Heart right ventricle (tissue), 16 donors: ENCODE measurements around the gene PLEKHA7. TPM values are rescaled to one million over a fixed set of nuclear protein-coding genes. Genes with fewer than 3 reads are reported as not detected.
A peak's percentile ranks its signal among the peaks of the same experiment; 100 is the strongest.

Source experiments
- ATAC-seq, 8 donors: fragments of 200-7000 bp; cut with Tn5 transposase; one replicate each; pipeline ENCODE4 v1.9.1; 2020; ENCODE audit warnings: mild to moderate bottlenecking in 8 of 8, moderate library complexity in 8 of 8, moderate number of reproducible peaks in 1 of 8
- DNase-seq, 2 donors: peaks; one replicate each; pipeline ENCODE4 v3.0.0-alpha.2; 2020
- H3K27ac ChIP-seq, 10 donors: fragments of 200-600 bp; sonication (generic) in 2 of 10; one replicate each; pipeline versions ENCODE4 v1.5.0 to v1.8.0; 2020 to 2022; ENCODE audit warnings: mild to moderate bottlenecking in 3 of 10
- H3K27me3 ChIP-seq, 7 donors: fragments of 200-600 bp; one replicate each; pipeline ENCODE4 v1.8.0; 2021 to 2022; ENCODE audit warnings: mild to moderate bottlenecking in 2 of 7
- H3K36me3 ChIP-seq, 9 donors: fragments of 200-600 bp; sonication (generic) in 1 of 9; one replicate each; pipeline versions ENCODE4 v1.5.0 to v1.8.0; 2020 to 2022; ENCODE audit warnings: mild to moderate bottlenecking in 2 of 9
- H3K4me1 ChIP-seq, 9 donors: fragments of 200-600 bp; sonication (generic) in 1 of 9; one replicate each; pipeline versions ENCODE4 v1.5.0 to v1.8.0; 2020 to 2022; ENCODE audit warnings: mild to moderate bottlenecking in 4 of 9
- H3K4me3 ChIP-seq, 10 donors: fragments of 200-600 bp; sonication (generic) in 2 of 10; one replicate each; pipeline versions ENCODE4 v1.5.0 to v1.8.0; 2020 to 2022; ENCODE audit warnings: mild to moderate bottlenecking in 7 of 10, moderate library complexity in 2 of 10
- H3K9me3 ChIP-seq, 11 donors: fragments of 200-600 bp in 10 of 11; sonication (generic) in 2 of 11; one replicate each; pipeline versions ENCODE4 v1.5.0 to v1.8.0; 2013 to 2022; ENCODE audit warnings: mild to moderate bottlenecking in 2 of 11, control low read depth in 1 of 11, moderate library complexity in 1 of 11
- CTCF ChIP-seq, 9 donors: fragments of 200-600 bp; sonication (generic) in 2 of 9; IDR thresholded peaks; one replicate each; pipeline versions ENCODE4 v1.5.0 to v1.8.0; 2021 to 2022; ENCODE audit warnings: antibody characterized with exemption in 9 of 9, mild to moderate bottlenecking in 5 of 9, moderate library complexity in 1 of 9
- WGBS, 2 donors: extraction: QIAGEN DNeasy Blood & Tissue Kit; methylation state at CpG; one replicate each; pipeline ENCODE4 v1.1.7; 2013; ENCODE audit warnings: inconsistent platforms in 1 of 2; 5-methylcytosine and 5-hydroxymethylcytosine counted together
- intact Hi-C, 10 donors: fragments of 100-400 bp; cut with DNase I; formaldehyde crosslinking; loops; one replicate each; pipeline versions ENCODE4 v1.11.1 to v1.14.2; 2022
- polyA plus RNA-seq, 2 donors: library from polyadenylated mRNA; stranded (reverse); fragments of 200-250 nt; gene quantifications; one replicate each; pipeline ENCODE4 v1.2.3, GENCODE V29; 2013
- total RNA-seq, 10 donors: library from RNA; stranded (reverse); fragmentation: NEBNext Ultra II Directional in 3 of 10; extraction: Animal tissue kit (Norgen Biotek cat#: 25700) in 3 of 10; gene quantifications; one replicate each; pipeline versions ENCODE4 v1.2.1 to v1.2.4, GENCODE V29; 2021 to 2023
- donor health status: Arrhythmogenic right ventricular cardiomyopathy.
- donor health status: ischemic (EF 13 %, LVEDD 7.1; RV severe dilation, severe dysfunction).
- donor health status: healthy with polysubstance abuse.
- donor health status: DM: no; HTN: yes; CAD: no.
- donor health status: DM: no; HTN: no; CAD: no.
- donor health status: ischemic (EF 25% LVEDD 6.9; RV normal size, moderate dysfunction).
- donor health status: ischemic (EF 25% LVEDD 5.7; RV mildly dilated, moderate dysfunction).
- donor health status: healthy.
- donor health status: DM: yes; HTN: yes; CAD: no.
- donor health status: Ischemic cardiomyopathy.
- donor health status: ischemic (EF 35%, LVEDD 5.7; RV mildly dilated, moderate dysfunction).
- donor health status: nonischemic (EF 11% LVEDD 7.7; RV severe dilation, severe dysfunction).
- donor health status: DM: yes; HTN: yes; CAD: no.
- donor health status: PGD.
- donor health status: ischemic (EF 29% LVEDD 5.4; RV normal size, mild dysfunction).
- donor health status: nonischemic (EF 23%, LVEDD 6.1; RV moderate dilation, normal function).

Gene PLEKHA7
- total and polyA plus RNA-seq, 12 donors: 15.3 to 46.9 (median 24.0) TPM

DNA sequence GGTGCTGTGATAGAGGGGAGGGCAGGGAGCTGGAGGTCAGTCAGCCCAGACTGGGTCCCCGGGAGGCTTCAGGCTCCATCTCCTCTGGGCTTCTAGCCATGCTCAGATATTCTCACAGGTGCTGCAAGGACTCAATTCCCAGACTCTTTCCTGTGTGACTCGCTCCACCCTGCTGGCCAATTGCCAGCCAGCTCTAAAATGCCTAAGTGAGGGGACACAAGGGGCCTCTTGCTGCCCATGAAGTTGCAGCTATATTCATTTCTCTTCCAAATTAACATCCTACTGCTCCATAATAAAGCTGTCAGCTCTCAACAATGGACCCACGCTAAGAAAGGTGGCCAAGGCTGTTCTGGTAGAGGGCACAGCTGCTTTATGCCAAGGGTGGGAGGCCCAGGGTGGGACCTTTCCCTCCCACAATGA lies 101.5 kb downstream of the PLEKHA7 start:
- no peak for TF ChIP-seq CTCF (IDR thresholded peaks at IDR 0.05)
- no peaks in the 10 kb centered on the region for H3K27me3 ChIP-seq
- WGBS, 2 donors: 34% methylated on average over 3 of the region's 3 CpGs
- H3K36me3 ChIP-seq: no peaks in the 10 kb centered on the region
- no peaks in the 10 kb centered on the region for H3K9me3 ChIP-seq
- no peak overlapping the region for H3K4me3 ChIP-seq
- intact Hi-C loops: no loop called here
- H3K4me1 ChIP-seq: peaks cover 0 to 44% (median 19%) of the 10 kb centered on the region in 9 donors
- peak in 1 of 8 donors; percentile 29 for ATAC-seq
- DNase-seq: no peak
- H3K27ac ChIP-seq: no peak overlapping the region

DNA sequence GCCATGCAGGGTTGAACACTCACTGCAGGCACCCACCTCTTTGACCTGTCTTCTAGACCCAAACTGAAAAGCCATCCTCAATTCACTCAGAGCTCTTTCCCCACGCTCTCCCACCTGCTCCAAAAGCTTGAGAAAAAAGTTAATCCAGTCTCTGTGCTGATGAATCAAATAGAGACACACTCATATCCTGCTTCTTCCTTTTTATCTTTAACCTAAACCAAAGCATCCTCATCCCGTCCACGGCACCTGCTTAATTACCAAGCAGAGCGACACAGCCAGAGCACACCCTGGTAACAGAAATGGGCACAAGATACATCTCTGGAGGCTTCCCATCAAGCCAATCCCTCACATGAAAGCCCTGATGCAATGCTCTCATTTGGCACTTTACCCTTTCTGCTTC lies 102.6 kb downstream of the PLEKHA7 start:
- no peak for DNase-seq
- TF ChIP-seq CTCF (IDR thresholded peaks at IDR 0.05): no peak
- Histone ChIP-seq H3K36me3 (no peaks in the 10 kb centered on the region), H3K4me3 (no peak overlapping the region), H3K27ac (no peak overlapping the region), H3K9me3 (no peaks in the 10 kb centered on the region), H3K27me3 (no peaks in the 10 kb centered on the region), H3K4me1 (peaks cover 0 to 44% (median 19%) of the 10 kb centered on the region in 9 donors)
- no peak for ATAC-seq
- WGBS, 2 donors: 84 to 90% methylated on average over 4 of the region's 4 CpGs
- intact Hi-C loops: no loop called here

- ATAC-seq: peak in 1 of 8 donors; percentile 24
- H3K4me1 ChIP-seq: peaks cover 0 to 44% (median 19%) of the 10 kb centered on the region in 9 donors
- no peak for TF ChIP-seq CTCF (IDR thresholded peaks at IDR 0.05)
- H3K4me3 ChIP-seq: no peak overlapping the region
- intact Hi-C loops: no loop called here
- no peaks in the 10 kb centered on the region for H3K9me3 ChIP-seq
- H3K36me3 ChIP-seq: no peaks in the 10 kb centered on the region
- no peak for DNase-seq
- no peak overlapping the region for H3K27ac ChIP-seq
- WGBS, 2 donors: 66 to 78% methylated on average over 4 of the region's 4 CpGs
- H3K27me3 ChIP-seq: no peaks in the 10 kb centered on the region
Measured at GRCh38 chr11:16911186-16911585, 103.0 kb downstream of the PLEKHA7 start.

- Histone ChIP-seq H3K9me3 (no peaks in the 10 kb centered on the region), H3K27me3 (no peaks in the 10 kb centered on the region), H3K4me1 (peaks cover 3 to 59% (median 31%) of the 10 kb centered on the region in 9 donors), H3K27ac (no peak overlapping the region), H3K36me3 (no peaks in the 10 kb centered on the region), H3K4me3 (no peak overlapping the region)
- TF ChIP-seq CTCF (IDR thresholded peaks at IDR 0.05): no peak
- WGBS, 2 donors: 71 to 91% methylated on average over 3 of the region's 3 CpGs
- ATAC-seq (peak in 1 of 8 donors; percentile 40), DNase-seq (no peak)
- intact Hi-C loops: no loop called here
Measured at GRCh38 chr11:16909359-16910035, 104.7 kb downstream of the PLEKHA7 start.
